Neural progenitor cell (in vitro differentiated cells): ENCODE measurements around the gene ZNF763.

Experiments used
- EZH2 ChIP-seq: fragments of 200-600 bp; sonication (generic); IDR thresholded peaks from 2 replicates; pipeline ENCODE4 v1.6.1; 2017; ENCODE audit warnings: antibody characterized with exemption, mild to moderate bottlenecking, moderate library complexity
- TF ChIP-seq, protein P1 (sequence below): fragments of 200-600 bp; sonication (generic); IDR thresholded peaks from 2 replicates; pipeline ENCODE4 v1.5.1; 2017; ENCODE audit warnings: antibody characterized with exemption, mild to moderate bottlenecking

DNA sequence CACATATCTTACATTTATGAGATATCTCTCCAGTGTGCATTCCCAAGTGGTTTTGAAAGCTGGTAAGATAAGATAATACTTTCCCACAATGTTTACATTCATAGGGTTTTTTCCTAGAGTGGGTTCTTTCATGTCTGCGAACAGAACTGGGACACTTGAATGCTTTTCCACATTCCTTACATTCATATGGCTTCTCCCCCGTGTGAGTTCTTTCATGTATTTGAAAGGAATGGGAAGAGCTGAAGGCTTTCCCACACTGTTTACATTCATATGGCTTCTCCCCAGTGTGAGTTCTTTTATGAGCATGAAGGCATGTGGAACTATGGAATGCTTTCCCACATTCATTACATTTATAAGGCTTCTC lies 50.9 kb downstream of the ZNF763 start:
- TF ChIP-seq EZH2: no peak
- TF ChIP-seq, protein P1, sequence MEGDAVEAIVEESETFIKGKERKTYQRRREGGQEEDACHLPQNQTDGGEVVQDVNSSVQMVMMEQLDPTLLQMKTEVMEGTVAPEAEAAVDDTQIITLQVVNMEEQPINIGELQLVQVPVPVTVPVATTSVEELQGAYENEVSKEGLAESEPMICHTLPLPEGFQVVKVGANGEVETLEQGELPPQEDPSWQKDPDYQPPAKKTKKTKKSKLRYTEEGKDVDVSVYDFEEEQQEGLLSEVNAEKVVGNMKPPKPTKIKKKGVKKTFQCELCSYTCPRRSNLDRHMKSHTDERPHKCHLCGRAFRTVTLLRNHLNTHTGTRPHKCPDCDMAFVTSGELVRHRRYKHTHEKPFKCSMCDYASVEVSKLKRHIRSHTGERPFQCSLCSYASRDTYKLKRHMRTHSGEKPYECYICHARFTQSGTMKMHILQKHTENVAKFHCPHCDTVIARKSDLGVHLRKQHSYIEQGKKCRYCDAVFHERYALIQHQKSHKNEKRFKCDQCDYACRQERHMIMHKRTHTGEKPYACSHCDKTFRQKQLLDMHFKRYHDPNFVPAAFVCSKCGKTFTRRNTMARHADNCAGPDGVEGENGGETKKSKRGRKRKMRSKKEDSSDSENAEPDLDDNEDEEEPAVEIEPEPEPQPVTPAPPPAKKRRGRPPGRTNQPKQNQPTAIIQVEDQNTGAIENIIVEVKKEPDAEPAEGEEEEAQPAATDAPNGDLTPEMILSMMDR: no peak
